Glomerular endothelial cell (primary cell): ENCODE results near the gene METTL26. TPM values are rescaled to one million over a fixed set of nuclear protein-coding genes. Genes with fewer than 3 reads are reported as not detected.

ENCODE experiments used
- DNase-seq: peaks from one replicate; pipeline ENCODE4 v3.0.0-alpha.2; 2011; ENCODE audit warnings: low read depth, low spot score; ENCODE audit errors: extremely low read depth
- total RNA-seq: library from RNA; depleted of rRNA; stranded (reverse); fragments of >200 nt; gene quantifications from 2 replicates; pipeline ENCODE4 v1.2.3, GENCODE V29; 2015

METTL26 gene
- total RNA-seq, 1 donor from 2014 or later = 163 TPM

GRCh38 chr16:586645-587590 lies 49.2 kb downstream of the METTL26 start:
- no peak for DNase-seq

GRCh38 chr16:586047-586644 lies 50.0 kb downstream of the METTL26 start:
- DNase-seq = no peak

- DNase-seq = no peak
These were observed 50.8 kb downstream of the METTL26 start for GRCh38 chr16:585351-585750.

Other genes starting within 250 kb of the METTL26 start
- 147 and 203 TPM in 2 replicates for gene NME4, start 239.1 kb downstream of the METTL26 start, total RNA-seq
- 29.1 and 35.9 TPM in 2 replicates for gene DECR2, start 234.4 kb downstream of the METTL26 start, total RNA-seq
- gene RAB11FIP3, start 210.7 kb downstream of the METTL26 start, total RNA-seq = 41.2 and 53.8 TPM in 2 replicates
- gene CAPN15, start 108.6 kb downstream of the METTL26 start, total RNA-seq = 57.0 and 72.5 TPM in 2 replicates
- gene PRR35, start 75.9 kb downstream of the METTL26 start, total RNA-seq = not detected in 2 replicates
- gene NHLRC4, start 69.3 kb downstream of the METTL26 start, total RNA-seq = 2.7 and 3.3 TPM in 2 replicates
- 34.6 and 69.5 TPM in 2 replicates for gene PIGQ, start 66.3 kb downstream of the METTL26 start, total RNA-seq
- 17.6 and 25.1 TPM in 2 replicates for gene RAB40C, start 46.2 kb downstream of the METTL26 start, total RNA-seq
- gene WFIKKN1, start 5.3 kb downstream of the METTL26 start, total RNA-seq = 0.06 TPM in 1 of 2 replicates, not detected in the other
- 24.1 and 25.7 TPM in 2 replicates for gene MCRIP2, start 5.5 kb upstream of the METTL26 start, total RNA-seq
- 17.4 and 21.2 TPM in 2 replicates for gene WDR90, start 13.1 kb upstream of the METTL26 start, total RNA-seq
- gene RHOT2, start 31.8 kb upstream of the METTL26 start, total RNA-seq = 48.3 and 78.9 TPM in 2 replicates
- gene RHBDL1, start 39.4 kb upstream of the METTL26 start, total RNA-seq = 0.34 and 1.6 TPM in 2 replicates
- gene STUB1, start 44.1 kb upstream of the METTL26 start, total RNA-seq = 159 and 240 TPM in 2 replicates
- 60.4 and 70.8 TPM in 2 replicates for gene JMJD8, start 48.0 kb upstream of the METTL26 start, total RNA-seq
- gene WDR24, start 54.1 kb upstream of the METTL26 start, total RNA-seq = 9.9 and 12.5 TPM in 2 replicates
- gene FBXL16, start 69.5 kb upstream of the METTL26 start, total RNA-seq = 1.6 TPM in 2 replicates
- 54.4 and 134 TPM in 2 replicates for gene METRN, start 78.8 kb upstream of the METTL26 start, total RNA-seq
- gene ANTKMT, start 84.8 kb upstream of the METTL26 start, total RNA-seq = 45.4 and 53.0 TPM in 2 replicates
- 0.41 and 3.9 TPM in 2 replicates for gene CCDC78, start 90.1 kb upstream of the METTL26 start, total RNA-seq
- 8.2 and 12.8 TPM in 2 replicates for gene HAGHL, start 90.8 kb upstream of the METTL26 start, total RNA-seq
- 33.7 and 34.3 TPM in 2 replicates for gene CIAO3, start 104.7 kb upstream of the METTL26 start, total RNA-seq
- 2.1 and 2.4 TPM in 2 replicates for gene MSLN, start 124.4 kb upstream of the METTL26 start, total RNA-seq
- 35.9 and 42.1 TPM in 2 replicates for gene RPUSD1, start 152.1 kb upstream of the METTL26 start, total RNA-seq
- 7.3 and 24.3 TPM in 2 replicates for gene CHTF18, start 152.3 kb upstream of the METTL26 start, total RNA-seq
- not detected in 2 replicates for gene GNG13, start 164.4 kb upstream of the METTL26 start, total RNA-seq